ENCODE data around the gene MICB. TPM values are rescaled to one million over a fixed set of nuclear protein-coding genes. Genes with fewer than 3 reads are reported as not detected.

The MICB gene
- total RNA-seq, 1 donor from 2014 or later = 1.1 TPM

- no peaks in the 10 kb centered on the region for H3K36me3 ChIP-seq
- peaks cover 2% of the 10 kb centered on the region for H3K27me3 ChIP-seq (ENCODE audit: low read depth)
- no peaks in the 10 kb centered on the region for H3K9me3 ChIP-seq (replicated peaks)
- intact Hi-C loops (cut with micrococcal nuclease) = no loop called here
- TF ChIP-seq, protein P1, sequence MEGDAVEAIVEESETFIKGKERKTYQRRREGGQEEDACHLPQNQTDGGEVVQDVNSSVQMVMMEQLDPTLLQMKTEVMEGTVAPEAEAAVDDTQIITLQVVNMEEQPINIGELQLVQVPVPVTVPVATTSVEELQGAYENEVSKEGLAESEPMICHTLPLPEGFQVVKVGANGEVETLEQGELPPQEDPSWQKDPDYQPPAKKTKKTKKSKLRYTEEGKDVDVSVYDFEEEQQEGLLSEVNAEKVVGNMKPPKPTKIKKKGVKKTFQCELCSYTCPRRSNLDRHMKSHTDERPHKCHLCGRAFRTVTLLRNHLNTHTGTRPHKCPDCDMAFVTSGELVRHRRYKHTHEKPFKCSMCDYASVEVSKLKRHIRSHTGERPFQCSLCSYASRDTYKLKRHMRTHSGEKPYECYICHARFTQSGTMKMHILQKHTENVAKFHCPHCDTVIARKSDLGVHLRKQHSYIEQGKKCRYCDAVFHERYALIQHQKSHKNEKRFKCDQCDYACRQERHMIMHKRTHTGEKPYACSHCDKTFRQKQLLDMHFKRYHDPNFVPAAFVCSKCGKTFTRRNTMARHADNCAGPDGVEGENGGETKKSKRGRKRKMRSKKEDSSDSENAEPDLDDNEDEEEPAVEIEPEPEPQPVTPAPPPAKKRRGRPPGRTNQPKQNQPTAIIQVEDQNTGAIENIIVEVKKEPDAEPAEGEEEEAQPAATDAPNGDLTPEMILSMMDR (IDR thresholded peaks at IDR 0.05; ENCODE audit: borderline replicate concordance) = no peak
- H3K4me1 ChIP-seq = peaks cover 32% of the 10 kb centered on the region
- peak overlapping the region; percentile 70 for H3K4me3 ChIP-seq
- no peak overlapping the region for H3K27ac ChIP-seq (replicated peaks)
- DNase-seq = no peak
These were observed 32.8 kb upstream of the MICB start for GRCh38 chr6:31465185-31465536.

GRCh38 chr6:31465718-31466117, 32.2 kb upstream of the MICB start:
- Histone ChIP-seq H3K4me1 (peaks cover 32% of the 10 kb centered on the region), H3K27me3 (ENCODE audit: low read depth) (peaks cover 3% of the 10 kb centered on the region), H3K9me3 (replicated peaks) (no peaks in the 10 kb centered on the region), H3K36me3 (no peaks in the 10 kb centered on the region), H3K27ac (replicated peaks) (no peak overlapping the region), H3K4me3 (peak overlapping the region; percentile 70)
- no peak for DNase-seq
- intact Hi-C loops (cut with micrococcal nuclease) = no loop called here
- TF ChIP-seq, protein P1 (IDR thresholded peaks at IDR 0.05; ENCODE audit: borderline replicate concordance) = no peak

DNA sequence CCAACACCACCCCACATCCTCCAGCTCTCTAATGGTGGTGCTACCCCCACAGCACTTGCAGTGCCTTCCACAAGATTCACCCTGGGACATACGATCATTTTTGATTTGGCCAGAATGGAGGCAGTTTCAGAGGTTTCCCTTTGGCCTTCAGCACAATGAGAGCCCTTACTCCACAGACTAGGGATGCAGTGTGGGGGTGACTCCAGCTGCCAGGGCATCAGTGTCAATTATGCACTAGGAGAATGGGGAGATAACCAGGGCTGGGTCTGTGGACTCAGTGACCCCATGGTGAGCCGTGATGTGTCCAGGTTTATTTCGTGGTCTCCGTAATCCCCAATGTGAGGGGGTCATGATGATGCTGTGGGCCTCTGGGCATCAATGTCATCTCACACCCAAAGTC, 31.5 kb upstream of the MICB start:
- Histone ChIP-seq H3K27me3 (ENCODE audit: low read depth) (peaks cover 3% of the 10 kb centered on the region), H3K4me3 (no peak overlapping the region), H3K27ac (replicated peaks) (no peak overlapping the region), H3K36me3 (no peaks in the 10 kb centered on the region), H3K9me3 (replicated peaks) (no peaks in the 10 kb centered on the region), H3K4me1 (peaks cover 32% of the 10 kb centered on the region)
- intact Hi-C loops (cut with micrococcal nuclease) = no loop called here
- TF ChIP-seq, protein P1 (IDR thresholded peaks at IDR 0.05; ENCODE audit: borderline replicate concordance) = no peak
- DNase-seq = no peak

DNA sequence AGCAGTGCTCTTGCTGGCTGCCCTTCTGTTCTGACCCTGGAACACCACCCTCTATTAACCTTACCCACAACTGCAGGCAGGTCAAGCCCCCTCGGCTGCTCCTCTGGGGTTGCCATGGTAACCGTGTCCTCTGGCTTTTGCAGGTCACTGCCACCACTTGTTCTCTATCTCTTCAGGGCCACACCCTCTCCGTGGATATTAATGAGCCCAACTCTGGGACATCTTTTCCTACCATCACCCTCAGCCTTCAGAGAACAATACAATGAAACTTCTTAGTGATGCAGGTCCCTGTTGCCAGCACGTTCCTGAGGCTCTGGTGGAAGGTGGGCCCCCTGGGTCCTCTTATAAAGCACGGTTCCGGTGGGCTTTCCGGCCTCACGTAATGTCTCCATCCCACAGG, 30.8 kb upstream of the MICB start:
- DNase-seq = no peak
- Histone ChIP-seq H3K4me1 (peaks cover 32% of the 10 kb centered on the region), H3K27me3 (ENCODE audit: low read depth) (peaks cover 3% of the 10 kb centered on the region), H3K36me3 (no peaks in the 10 kb centered on the region), H3K27ac (replicated peaks) (no peak overlapping the region), H3K9me3 (replicated peaks) (no peaks in the 10 kb centered on the region), H3K4me3 (no peak overlapping the region)
- TF ChIP-seq, protein P1 (IDR thresholded peaks at IDR 0.05; ENCODE audit: borderline replicate concordance) = no peak
- intact Hi-C loops (cut with micrococcal nuclease) = no loop called here

DNA sequence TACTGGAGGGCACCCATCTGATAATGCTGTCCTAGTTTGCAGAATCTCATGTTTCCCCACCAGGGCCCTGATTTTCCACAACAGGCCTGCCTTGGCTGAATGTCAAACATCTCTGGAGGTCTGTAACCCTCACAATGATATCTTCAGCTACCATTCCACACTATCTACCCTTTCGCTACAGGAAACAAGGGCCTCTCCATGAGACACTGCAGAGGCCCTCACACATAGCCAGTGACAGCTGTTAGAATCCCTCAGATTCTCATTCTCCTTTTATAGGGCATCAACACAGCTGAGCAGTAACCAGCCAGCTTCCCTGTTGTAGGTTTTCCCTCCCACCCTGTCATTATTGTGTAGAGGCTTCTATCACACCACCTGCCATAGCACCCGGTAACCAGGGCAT, 29.6 kb upstream of the MICB start:
- Histone ChIP-seq H3K4me3 (no peak overlapping the region), H3K4me1 (peaks cover 22% of the 10 kb centered on the region), H3K36me3 (no peaks in the 10 kb centered on the region), H3K9me3 (replicated peaks) (no peaks in the 10 kb centered on the region), H3K27me3 (ENCODE audit: low read depth) (peaks cover 3% of the 10 kb centered on the region), H3K27ac (replicated peaks) (no peak overlapping the region)
- TF ChIP-seq, protein P1 (IDR thresholded peaks at IDR 0.05; ENCODE audit: borderline replicate concordance) = no peak
- intact Hi-C loops (cut with micrococcal nuclease) = no loop called here
- no peak for DNase-seq

DNA sequence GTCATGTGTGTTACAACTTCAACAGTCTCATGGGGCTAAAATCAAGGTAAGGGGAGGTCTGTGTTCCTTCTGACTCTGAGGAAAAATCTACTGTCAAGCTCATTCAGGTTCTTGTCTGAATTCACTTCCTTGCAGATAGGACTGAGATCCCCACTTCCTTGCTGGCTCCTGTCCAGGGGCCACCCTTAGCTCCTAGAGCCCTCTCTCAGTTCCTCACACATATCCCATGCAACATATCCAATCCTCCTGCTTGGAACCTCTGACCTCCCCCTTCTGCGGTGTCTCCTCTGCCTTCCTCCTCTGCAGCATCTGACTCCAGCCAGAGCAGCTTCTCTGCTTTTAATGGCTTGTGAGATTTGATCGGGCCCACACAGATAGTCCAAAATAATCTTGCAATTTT, 27.1 kb upstream of the MICB start:
- H3K36me3 ChIP-seq = no peaks in the 10 kb centered on the region
- intact Hi-C loops (cut with micrococcal nuclease) = no loop called here
- H3K9me3 ChIP-seq (replicated peaks) = no peaks in the 10 kb centered on the region
- no peaks in the 10 kb centered on the region for H3K4me1 ChIP-seq
- DNase-seq = no peak
- no peak overlapping the region for H3K27ac ChIP-seq (replicated peaks)
- peaks cover 3% of the 10 kb centered on the region for H3K27me3 ChIP-seq (ENCODE audit: low read depth)
- H3K4me3 ChIP-seq = no peak overlapping the region
- TF ChIP-seq, protein P1 (IDR thresholded peaks at IDR 0.05; ENCODE audit: borderline replicate concordance) = no peak

Measured in left ventricle myocardium inferior (tissue), 1 donor.